Measurements from ENCODE around the gene CDT1.

Gene CDT1

DNA sequence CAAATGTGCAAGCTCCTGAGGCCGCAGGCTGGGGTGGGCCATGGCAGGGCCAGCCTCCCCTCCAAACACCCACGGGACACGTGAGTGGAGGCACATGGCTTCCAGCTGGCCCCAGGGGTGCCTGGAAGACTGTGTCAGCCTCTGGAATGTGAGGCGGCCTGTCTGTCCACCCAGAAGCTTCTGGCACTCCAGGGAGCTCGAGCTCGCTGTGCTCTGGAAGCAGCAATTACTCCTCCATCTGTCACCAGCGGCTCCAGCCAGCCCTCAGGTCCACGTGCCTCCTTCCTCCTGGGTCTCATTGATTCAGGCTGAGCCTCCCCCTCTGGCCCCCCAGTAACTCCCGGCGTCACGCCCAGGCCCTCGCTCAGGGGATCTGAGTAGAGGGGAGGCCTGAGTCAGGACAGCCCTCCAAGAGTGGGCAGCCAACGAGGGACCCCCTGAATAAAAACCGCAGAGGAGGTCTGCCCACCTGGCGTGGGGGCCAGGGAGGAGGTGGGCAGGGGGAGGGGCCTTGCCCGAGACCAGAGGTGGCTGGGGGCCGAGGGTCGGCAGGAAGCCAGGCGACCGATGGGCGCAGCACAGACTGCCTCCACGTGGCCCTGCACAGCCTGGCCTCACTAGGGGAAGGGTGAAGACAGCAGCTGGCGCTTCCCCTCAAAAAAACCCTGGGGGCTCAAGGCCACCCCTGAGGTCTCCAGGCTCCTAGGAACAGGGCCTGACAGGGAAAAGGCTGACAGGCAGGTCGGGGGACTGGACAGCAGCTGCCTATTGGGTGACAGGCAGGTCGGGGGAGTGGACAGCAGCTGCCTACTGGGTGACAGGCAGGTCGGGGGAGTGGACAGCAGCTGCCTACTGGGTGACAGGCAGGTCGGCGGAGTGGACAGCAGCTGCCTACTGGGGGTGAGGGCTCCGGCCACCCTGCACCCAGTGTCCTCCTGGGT, 30.4 kb upstream of the CDT1 start:
- no peaks in the 10 kb centered on the region for H3K9me3 ChIP-seq (ENCODE audit: low read depth, low read length)
- DNase-seq (ENCODE audit: low read depth, low spot score) = no peak
- TF ChIP-seq EZH2 (IDR thresholded peaks at IDR 0.05) = no peak
- no peak for TF ChIP-seq POLR2AphosphoS5 (IDR thresholded peaks at IDR 0.05; ENCODE audit: borderline replicate concordance, low read depth, low read length)
- TF ChIP-seq FOXP2 (optimal IDR thresholded peaks at IDR 0.05; ENCODE audit: control extremely low read depth, extremely low read length, insufficient read depth) = no peak
- H3K27ac ChIP-seq = peak overlapping the region; percentile 42; the same call in 1 of the 2 replicates
- H3K9ac ChIP-seq (ENCODE audit: insufficient read length) = no peak overlapping the region
- H3K4me3 ChIP-seq = no peak overlapping the region
- no peaks in the 10 kb centered on the region for H3K36me3 ChIP-seq (ENCODE audit: insufficient read depth, low read length)

DNA sequence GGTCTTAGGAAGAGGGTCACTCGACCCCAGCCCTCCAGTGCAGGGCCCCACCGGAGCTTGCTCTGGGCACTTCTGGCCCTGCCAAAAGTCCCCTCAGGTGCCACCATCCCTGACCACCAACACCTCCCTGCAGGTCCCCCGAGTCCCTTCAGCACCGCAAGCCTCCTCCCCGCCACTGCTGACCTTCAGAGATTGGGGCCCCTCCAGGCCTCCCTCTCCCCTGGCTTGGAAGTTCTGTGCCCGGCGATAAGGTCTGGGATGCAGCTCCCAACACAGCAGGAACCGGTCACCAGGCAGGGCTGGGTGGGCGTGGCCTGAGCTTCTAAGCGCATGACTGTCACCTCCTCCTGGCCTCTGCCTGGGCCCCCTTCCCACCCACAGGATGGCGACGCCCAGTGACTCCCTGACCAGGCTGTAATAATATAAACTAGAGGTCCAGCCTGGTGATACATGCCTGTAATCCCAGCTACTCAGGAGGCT, 29.7 kb upstream of the CDT1 start:
- H3K9ac ChIP-seq (ENCODE audit: insufficient read length) = no peak overlapping the region
- no peaks in the 10 kb centered on the region for H3K36me3 ChIP-seq (ENCODE audit: insufficient read depth, low read length)
- H3K27ac ChIP-seq = no peak overlapping the region
- H3K9me3 ChIP-seq (ENCODE audit: low read depth, low read length) = no peaks in the 10 kb centered on the region
- no peak overlapping the region for H3K4me3 ChIP-seq
- DNase-seq (ENCODE audit: low read depth, low spot score) = no peak
- TF ChIP-seq EZH2 (IDR thresholded peaks at IDR 0.05) (no peak), POLR2AphosphoS5 (IDR thresholded peaks at IDR 0.05; ENCODE audit: borderline replicate concordance, low read depth, low read length) (no peak), FOXP2 (optimal IDR thresholded peaks at IDR 0.05; ENCODE audit: control extremely low read depth, extremely low read length, insufficient read depth) (no peak)

GRCh38 chr16:88774544-88775393, 28.8 kb upstream of the CDT1 start:
- no peaks in the 10 kb centered on the region for H3K36me3 ChIP-seq (ENCODE audit: insufficient read depth, low read length)
- TF ChIP-seq FOXP2 (optimal IDR thresholded peaks at IDR 0.05; ENCODE audit: control extremely low read depth, extremely low read length, insufficient read depth) = no peak
- no peak for TF ChIP-seq EZH2 (IDR thresholded peaks at IDR 0.05)
- TF ChIP-seq POLR2AphosphoS5 (IDR thresholded peaks at IDR 0.05; ENCODE audit: borderline replicate concordance, low read depth, low read length) = no peak
- no peak overlapping the region for H3K4me3 ChIP-seq
- no peaks in the 10 kb centered on the region for H3K9me3 ChIP-seq (ENCODE audit: low read depth, low read length)
- no peak overlapping the region for H3K27ac ChIP-seq
- DNase-seq (ENCODE audit: low read depth, low spot score) = no peak
- H3K9ac ChIP-seq (ENCODE audit: insufficient read length) = no peak overlapping the region

- no peak for DNase-seq (ENCODE audit: low read depth, low spot score)
- Histone ChIP-seq H3K36me3 (ENCODE audit: insufficient read depth, low read length) (no peaks in the 10 kb centered on the region), H3K4me3 (no peak overlapping the region), H3K9ac (ENCODE audit: insufficient read length) (no peak overlapping the region), H3K27ac (no peak overlapping the region), H3K9me3 (ENCODE audit: low read depth, low read length) (no peaks in the 10 kb centered on the region)
- no peak for TF ChIP-seq EZH2 (IDR thresholded peaks at IDR 0.05)
- TF ChIP-seq FOXP2 (optimal IDR thresholded peaks at IDR 0.05; ENCODE audit: control extremely low read depth, extremely low read length, insufficient read depth) = no peak
- TF ChIP-seq POLR2AphosphoS5 (IDR thresholded peaks at IDR 0.05; ENCODE audit: borderline replicate concordance, low read depth, low read length) = no peak
Observed at GRCh38 chr16:88775825-88776224, 27.8 kb upstream of the CDT1 start.

- peak overlapping the region; percentile 62; the same call in 1 of the 2 replicates for H3K27ac ChIP-seq
- no peak for TF ChIP-seq FOXP2 (optimal IDR thresholded peaks at IDR 0.05; ENCODE audit: control extremely low read depth, extremely low read length, insufficient read depth)
- no peak for TF ChIP-seq POLR2AphosphoS5 (IDR thresholded peaks at IDR 0.05; ENCODE audit: borderline replicate concordance, low read depth, low read length)
- no peak for TF ChIP-seq EZH2 (IDR thresholded peaks at IDR 0.05)
- DNase-seq (ENCODE audit: low read depth, low spot score) = no peak
- H3K4me3 ChIP-seq = no peak overlapping the region
- no peak overlapping the region for H3K9ac ChIP-seq (ENCODE audit: insufficient read length)
- no peaks in the 10 kb centered on the region for H3K9me3 ChIP-seq (ENCODE audit: low read depth, low read length)
- H3K36me3 ChIP-seq (ENCODE audit: insufficient read depth, low read length) = no peaks in the 10 kb centered on the region
Observed at GRCh38 chr16:88777471-88778270, 25.9 kb upstream of the CDT1 start.

GRCh38 chr16:88778271-88778525, 25.4 kb upstream of the CDT1 start:
- no peak overlapping the region for H3K4me3 ChIP-seq
- no peak overlapping the region for H3K9ac ChIP-seq (ENCODE audit: insufficient read length)
- no peak for TF ChIP-seq POLR2AphosphoS5 (IDR thresholded peaks at IDR 0.05; ENCODE audit: borderline replicate concordance, low read depth, low read length)
- no peaks in the 10 kb centered on the region for H3K9me3 ChIP-seq (ENCODE audit: low read depth, low read length)
- no peak for DNase-seq (ENCODE audit: low read depth, low spot score)
- H3K36me3 ChIP-seq (ENCODE audit: insufficient read depth, low read length) = no peaks in the 10 kb centered on the region
- H3K27ac ChIP-seq = peak overlapping the region; percentile 25; the same call in 1 of the 2 replicates

- H3K4me3 ChIP-seq = no peak overlapping the region
- H3K9me3 ChIP-seq (ENCODE audit: low read depth, low read length) = no peaks in the 10 kb centered on the region
- no peak for DNase-seq (ENCODE audit: low read depth, low spot score)
- no peaks in the 10 kb centered on the region for H3K36me3 ChIP-seq (ENCODE audit: insufficient read depth, low read length)
- H3K27ac ChIP-seq = 0 out of 2 replicates have a peak overlapping the region, but pooled peaks have one; percentile 25
- no peak overlapping the region for H3K9ac ChIP-seq (ENCODE audit: insufficient read length)
- TF ChIP-seq EZH2 (IDR thresholded peaks at IDR 0.05) = no peak
- no peak for TF ChIP-seq FOXP2 (optimal IDR thresholded peaks at IDR 0.05; ENCODE audit: control extremely low read depth, extremely low read length, insufficient read depth)
- no peak for TF ChIP-seq POLR2AphosphoS5 (IDR thresholded peaks at IDR 0.05; ENCODE audit: borderline replicate concordance, low read depth, low read length)
Observed at GRCh38 chr16:88778541-88779065, 25.0 kb upstream of the CDT1 start.
